ENCODE measurements around the gene EFR3B.

The EFR3B gene

GRCh38 chr2:25073914-25074313 lies 32.0 kb downstream of the EFR3B start:
- Mint-ChIP-seq H3K4me1 (no peaks in the 10 kb centered on the region), H3K9me3 (no peaks in the 10 kb centered on the region), H3K27ac (no peak overlapping the region), H3K4me3 (no peak overlapping the region), H3K36me3 (ENCODE audit: low read depth) (no peaks in the 10 kb centered on the region), H3K27me3 (peaks cover 8% of the 10 kb centered on the region)
- ATAC-seq (no peak), DNase-seq (no peak)

- Mint-ChIP-seq H3K27ac (no peak overlapping the region), H3K27me3 (peaks cover 11% of the 10 kb centered on the region), H3K4me3 (no peak overlapping the region), H3K9me3 (no peaks in the 10 kb centered on the region), H3K4me1 (no peaks in the 10 kb centered on the region), H3K36me3 (ENCODE audit: low read depth) (no peaks in the 10 kb centered on the region)
- DNase-seq (no peak), ATAC-seq (no peak)
Measured at GRCh38 chr2:25074826-25075225, 33.0 kb downstream of the EFR3B start.

- H3K27me3 Mint-ChIP-seq, result peaks cover 16% of the 10 kb centered on the region
- ATAC-seq (no peak), DNase-seq (no peak)
- no peak overlapping the region for H3K27ac Mint-ChIP-seq
- no peak overlapping the region for H3K4me3 Mint-ChIP-seq
- H3K36me3 Mint-ChIP-seq (ENCODE audit: low read depth), result no peaks in the 10 kb centered on the region
- no peaks in the 10 kb centered on the region for H3K4me1 Mint-ChIP-seq
- H3K9me3 Mint-ChIP-seq, result no peaks in the 10 kb centered on the region
Measured at GRCh38 chr2:25076749-25077148, 34.9 kb downstream of the EFR3B start.

- no peaks in the 10 kb centered on the region for H3K4me1 Mint-ChIP-seq
- no peak for DNase-seq
- no peaks in the 10 kb centered on the region for H3K36me3 Mint-ChIP-seq (ENCODE audit: low read depth)
- ATAC-seq, result no peak
- H3K27ac Mint-ChIP-seq, result no peak overlapping the region
- H3K4me3 Mint-ChIP-seq, result no peak overlapping the region
- no peaks in the 10 kb centered on the region for H3K9me3 Mint-ChIP-seq
- H3K27me3 Mint-ChIP-seq, result peaks cover 17% of the 10 kb centered on the region
Measured at GRCh38 chr2:25077789-25078169, 35.9 kb downstream of the EFR3B start.

- ATAC-seq (no peak), DNase-seq (no peak)
- Mint-ChIP-seq H3K4me3 (no peak overlapping the region), H3K4me1 (no peaks in the 10 kb centered on the region), H3K36me3 (ENCODE audit: low read depth) (no peaks in the 10 kb centered on the region), H3K9me3 (no peaks in the 10 kb centered on the region), H3K27me3 (peaks cover 17% of the 10 kb centered on the region), H3K27ac (no peak overlapping the region)
Measured at GRCh38 chr2:25078170-25079049, 36.5 kb downstream of the EFR3B start.

- no peaks in the 10 kb centered on the region for H3K4me1 Mint-ChIP-seq
- ATAC-seq (no peak), DNase-seq (no peak)
- H3K4me3 Mint-ChIP-seq, result no peak overlapping the region
- no peaks in the 10 kb centered on the region for H3K36me3 Mint-ChIP-seq (ENCODE audit: low read depth)
- H3K9me3 Mint-ChIP-seq, result no peaks in the 10 kb centered on the region
- H3K27ac Mint-ChIP-seq, result no peak overlapping the region
- peaks cover 17% of the 10 kb centered on the region for H3K27me3 Mint-ChIP-seq
Measured at GRCh38 chr2:25079050-25079635, 37.3 kb downstream of the EFR3B start.

- ATAC-seq, result no peak
- Mint-ChIP-seq H3K27me3 (peaks cover 17% of the 10 kb centered on the region), H3K4me3 (no peak overlapping the region), H3K27ac (no peak overlapping the region), H3K36me3 (ENCODE audit: low read depth) (no peaks in the 10 kb centered on the region), H3K9me3 (no peaks in the 10 kb centered on the region), H3K4me1 (peaks cover 2% of the 10 kb centered on the region)
- DNase-seq, result no peak
Measured at GRCh38 chr2:25081237-25081790, 39.4 kb downstream of the EFR3B start.

- H3K9me3 Mint-ChIP-seq, result no peaks in the 10 kb centered on the region
- H3K4me1 Mint-ChIP-seq, result peaks cover 2% of the 10 kb centered on the region
- DNase-seq (no peak), ATAC-seq (no peak)
- H3K27ac Mint-ChIP-seq, result no peak overlapping the region
- no peak overlapping the region for H3K4me3 Mint-ChIP-seq
- H3K36me3 Mint-ChIP-seq (ENCODE audit: low read depth), result no peaks in the 10 kb centered on the region
- peaks cover 12% of the 10 kb centered on the region for H3K27me3 Mint-ChIP-seq
Measured at GRCh38 chr2:25082002-25082622, 40.2 kb downstream of the EFR3B start.

GRCh38 chr2:25085761-25086560 lies 44.1 kb downstream of the EFR3B start:
- ATAC-seq (no peak), DNase-seq (no peak)
- peaks cover 2% of the 10 kb centered on the region for H3K4me1 Mint-ChIP-seq
- H3K9me3 Mint-ChIP-seq, result no peaks in the 10 kb centered on the region
- H3K27ac Mint-ChIP-seq, result no peak overlapping the region
- no peaks in the 10 kb centered on the region for H3K36me3 Mint-ChIP-seq (ENCODE audit: low read depth)
- no peak overlapping the region for H3K4me3 Mint-ChIP-seq
- peaks cover 4% of the 10 kb centered on the region for H3K27me3 Mint-ChIP-seq

GRCh38 chr2:25088817-25089516 lies 47.1 kb downstream of the EFR3B start:
- no peaks in the 10 kb centered on the region for H3K9me3 Mint-ChIP-seq
- H3K27ac Mint-ChIP-seq, result no peak overlapping the region

GRCh38 chr2:25089605-25090315 lies 47.9 kb downstream of the EFR3B start:
- Mint-ChIP-seq H3K4me3 (no peak overlapping the region), H3K27ac (no peak overlapping the region), H3K9me3 (no peaks in the 10 kb centered on the region), H3K36me3 (ENCODE audit: low read depth) (no peaks in the 10 kb centered on the region), H3K27me3 (no peaks in the 10 kb centered on the region), H3K4me1 (peaks cover 5% of the 10 kb centered on the region)
- DNase-seq, result no peak
- no peak for ATAC-seq

More at GRCh38 chr2:25088817-25089516, 47.1 kb downstream of the EFR3B start:
- H3K4me3 Mint-ChIP-seq, result no peak overlapping the region
- DNase-seq, result no peak
- H3K36me3 Mint-ChIP-seq (ENCODE audit: low read depth), result no peaks in the 10 kb centered on the region
- no peak for ATAC-seq
- peaks cover 2% of the 10 kb centered on the region for H3K4me1 Mint-ChIP-seq
- H3K27me3 Mint-ChIP-seq, result no peaks in the 10 kb centered on the region

- Mint-ChIP-seq H3K27me3 (no peaks in the 10 kb centered on the region), H3K27ac (no peak overlapping the region), H3K4me3 (no peak overlapping the region), H3K9me3 (no peaks in the 10 kb centered on the region), H3K4me1 (peaks cover 3% of the 10 kb centered on the region), H3K36me3 (ENCODE audit: low read depth) (no peaks in the 10 kb centered on the region)
- ATAC-seq (peak; percentile 15), DNase-seq (no peak)
Measured at GRCh38 chr2:25090801-25091200, 48.9 kb downstream of the EFR3B start.

GRCh38 chr2:25091265-25091664 lies 49.4 kb downstream of the EFR3B start:
- no peak overlapping the region for H3K4me3 Mint-ChIP-seq
- ATAC-seq, result no peak
- H3K27me3 Mint-ChIP-seq, result no peaks in the 10 kb centered on the region
- no peak for DNase-seq
- no peaks in the 10 kb centered on the region for H3K36me3 Mint-ChIP-seq (ENCODE audit: low read depth)
- H3K27ac Mint-ChIP-seq, result no peak overlapping the region
- H3K4me1 Mint-ChIP-seq, result peaks cover 3% of the 10 kb centered on the region
- no peaks in the 10 kb centered on the region for H3K9me3 Mint-ChIP-seq

All from activated naive CD8-positive, alpha-beta T cell treated with anti-CD3 and anti-CD28 coated beads, Interleukin-2, amount 50 U/mL, for 24 hours (primary cell).